ENCODE data around the gene AUNIP. TPM values are rescaled to one million over a fixed set of nuclear protein-coding genes. Genes with fewer than 3 reads are reported as not detected.

AUNIP gene
- total and polyA plus RNA-seq, 2 of the 8 experiments (the other 6 are each of a cell fraction or from before 2014, with no cell fraction given) = 18.6 to 23.2 TPM

DNA sequence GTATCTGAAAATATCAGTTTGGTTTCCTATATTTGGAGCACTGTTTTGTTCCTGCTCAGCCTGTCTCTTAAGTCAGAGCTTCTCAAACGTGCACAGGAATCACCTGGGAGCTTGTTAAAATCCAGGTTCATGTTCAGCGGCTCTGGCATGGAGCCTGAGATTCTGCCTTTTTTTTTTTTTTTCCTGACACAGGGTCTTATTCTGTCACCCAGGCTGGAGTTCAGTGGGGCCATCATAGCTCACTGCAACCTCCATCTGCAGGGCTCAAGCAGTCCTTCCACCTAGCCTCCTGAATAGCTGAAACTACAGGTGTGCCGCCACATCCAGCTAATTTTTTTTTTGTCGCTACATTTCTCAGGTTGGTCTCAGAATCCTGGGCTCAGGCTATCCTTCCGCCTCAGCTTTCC, 71.5 kb downstream of the AUNIP start:
- FAIRE-seq = no peak
- Histone ChIP-seq H2AFZ (ENCODE audit: low read length) (no peak overlapping the region), H2AK5ac (ENCODE audit: low read depth, low read length) (no peak overlapping the region)

More for the DNA sequence above, 71.5 kb downstream of the AUNIP start:
- H3K9ac ChIP-seq (replicated peaks in 1 of 4; ENCODE audit: extremely low read depth in 1 of 4, low read depth in 3 of 4, low read length in 3 of 4) = no peak overlapping the region
- ChIA-PET CTCF (ENCODE audit: partially characterized antibody) (interaction anchor here (0.6 to 4.2 kb wide), 15 partner anchors 8 to 1211 kb away, joined by 3 to 28 read pairs (median 3); no protein-coding TSS in a partner anchor), POLR2A (ENCODE audit: partially characterized antibody) (interaction anchor here (1.5 to 1.6 kb wide), 2 partner anchors 12 to 23 kb away, joined by 3 to 5 read pairs; partner anchors contain the start of gene SELENON)
- H3K4me3 ChIP-seq (ENCODE audit: extremely low read depth in 1 of 4, insufficient read depth in 2 of 4, low read depth in 3 of 4, low read length in 4 of 4) = no peak overlapping the region
- no peak overlapping the region for H2BK120ac ChIP-seq (replicated peaks; ENCODE audit: low read depth, low read length)
- no peak overlapping the region for H3K27ac ChIP-seq (ENCODE audit: low read depth, low read length)
- 91% methylated on average over 5 of the region's 5 CpGs; no CpG with 5 or more reads in 1 of the 2 experiments for WGBS, 2 experiments (ENCODE audit: extremely low coverage in 1 of 2, insufficient coverage in 1 of 2, insufficient read length in 1 of 2, insufficient replicate concordance in 2 of 2, low coverage in 1 of 2, low lambda C conversion rate in 2 of 2, missing lambda C conversion rate in 1 of 2)
- no peak overlapping the region for H3K4me2 ChIP-seq (ENCODE audit: insufficient read depth in 1 of 2, low read depth in 2 of 2, low read length in 2 of 2)
- H3K23me2 ChIP-seq (ENCODE audit: low read depth, low read length) = no peaks in the 10 kb centered on the region
- H3K9me3 ChIP-seq (ENCODE audit: insufficient read depth in 2 of 2, low read depth in 1 of 2, low read length in 1 of 2) = no peaks in the 10 kb centered on the region
- no peaks in the 10 kb centered on the region for H3K79me2 ChIP-seq (ENCODE audit: control insufficient read depth in 1 of 2, insufficient read depth in 2 of 2, low read length in 2 of 2)
- H3K56ac ChIP-seq (replicated peaks; ENCODE audit: insufficient read length, low read depth, low read length) = no peak overlapping the region
- H2BK5ac ChIP-seq (ENCODE audit: low read depth, low read length) = no peak overlapping the region
- H2BK20ac ChIP-seq (ENCODE audit: low read length) = no peak overlapping the region
- 0 out of 7 replicates have a peak, but pooled peaks cover 0 to under 1% (median 0%) of the 10 kb centered on the region in 4 experiments for H3K4me1 ChIP-seq (replicated peaks in 1 of 4; ENCODE audit: control insufficient read depth in 3 of 4, insufficient read depth in 4 of 4, low read length in 3 of 4)
- H2BK12ac ChIP-seq (ENCODE audit: low read depth, low read length) = no peak overlapping the region
- TF ChIP-seq, protein P1, sequence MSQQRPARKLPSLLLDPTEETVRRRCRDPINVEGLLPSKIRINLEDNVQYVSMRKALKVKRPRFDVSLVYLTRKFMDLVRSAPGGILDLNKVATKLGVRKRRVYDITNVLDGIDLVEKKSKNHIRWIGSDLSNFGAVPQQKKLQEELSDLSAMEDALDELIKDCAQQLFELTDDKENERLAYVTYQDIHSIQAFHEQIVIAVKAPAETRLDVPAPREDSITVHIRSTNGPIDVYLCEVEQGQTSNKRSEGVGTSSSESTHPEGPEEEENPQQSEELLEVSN (IDR thresholded peaks at IDR 0.05) = no peak
- no peak for TF ChIP-seq FOSL1 (IDR thresholded peaks at IDR 0.05; ENCODE audit: insufficient read depth, low read depth, low read length)
- TF ChIP-seq RNF2 (IDR thresholded peaks at IDR 0.05; ENCODE audit: borderline replicate concordance, low read depth, low read length, missing control alignments, poor library complexity, severe bottlenecking) = no peak
- no peak for TF ChIP-seq BRCA1 (IDR thresholded peaks at IDR 0.05; ENCODE audit: low read depth, low read length)
- no peak overlapping the region for H3K18ac ChIP-seq (ENCODE audit: extremely low read depth, low read length)
- H4K5ac ChIP-seq (ENCODE audit: insufficient read length, low read depth, low read length) = no peak overlapping the region
- H4K20me1 ChIP-seq (replicated peaks in 1 of 2; ENCODE audit: control insufficient read depth in 1 of 2, insufficient read depth in 2 of 2, low read length in 2 of 2) = no peaks in the 10 kb centered on the region
- H3K14ac ChIP-seq (ENCODE audit: insufficient read length) = no peak overlapping the region
- DNase-seq (ENCODE audit: low read depth in 1 of 2, low spot score in 2 of 2) = no peak
- H4K8ac ChIP-seq (ENCODE audit: extremely low read depth, insufficient read depth, low read length) = no peak overlapping the region
- H3K36me3 ChIP-seq (ENCODE audit: control insufficient read depth in 2 of 4, insufficient read depth in 4 of 4, low read length in 3 of 4) = no peaks in the 10 kb centered on the region; a peak in 1 of 8 replicates
- no peaks in the 10 kb centered on the region for H3K79me1 ChIP-seq (ENCODE audit: low read depth, low read length)
- H2BK15ac ChIP-seq (ENCODE audit: low read length) = no peak overlapping the region
- no peak overlapping the region for H3K23ac ChIP-seq (ENCODE audit: insufficient read length)
- no peak overlapping the region for H3K4ac ChIP-seq (replicated peaks; ENCODE audit: insufficient read length, low read depth, low read length)
- no peaks in the 10 kb centered on the region for H3K27me3 ChIP-seq (replicated peaks in 1 of 4; ENCODE audit: control insufficient read depth in 3 of 4, extremely low read depth in 1 of 4, insufficient read depth in 3 of 4, low read length in 3 of 4)
- H4K91ac ChIP-seq (replicated peaks; ENCODE audit: insufficient read length, low read length) = no peak overlapping the region

Measured in H1 (cell line).